GDM1 (cell line): ENCODE results near the gene KLHL22.
"Not testable (repeated sequence)": the region's sequence is repeated elsewhere in the genome, so short reads cannot be mapped to it uniquely, and the experiment has no call there.

Source experiments
- DNase-seq: peaks from one replicate; lab custom pipeline; 2025; lab: John Stamatoyannopoulos, UW

The KLHL22 gene

DNA sequence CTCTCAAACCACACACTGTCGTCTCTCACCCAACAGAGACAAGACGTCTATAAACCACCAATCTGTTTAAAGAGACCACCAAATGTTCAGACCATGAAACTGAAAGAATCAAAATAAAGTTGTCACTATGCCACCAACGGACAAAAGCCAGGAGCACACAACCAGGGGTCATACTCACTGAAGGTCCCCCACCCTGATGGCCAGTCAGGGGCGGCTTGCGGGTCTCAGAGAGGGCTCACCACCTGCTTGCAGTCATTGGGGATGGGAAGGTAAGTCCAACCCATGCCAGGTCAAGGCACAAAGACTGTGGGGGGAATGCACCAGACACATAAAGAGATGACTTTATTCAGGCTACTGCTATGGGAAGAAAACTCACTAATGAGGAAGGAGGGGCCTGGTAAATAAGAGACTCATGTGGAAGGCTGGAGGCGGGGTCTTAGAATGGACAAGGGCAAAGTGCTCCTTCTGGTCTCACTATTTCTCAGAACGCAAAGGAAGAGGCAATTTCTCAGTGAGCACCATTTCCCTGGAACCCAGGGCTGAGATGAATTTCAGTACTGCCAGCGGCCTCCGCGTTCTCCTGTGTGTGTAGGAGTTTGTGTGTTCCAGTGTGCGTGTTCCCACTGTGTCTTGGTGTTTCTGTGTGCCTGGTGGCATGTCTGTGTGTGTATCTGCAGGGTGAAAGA lies 75.3 kb downstream of the KLHL22 start:
- no peak for DNase-seq

GRCh38 chr22:20419664-20419951 lies 76.0 kb downstream of the KLHL22 start:
- no peak for DNase-seq

DNA sequence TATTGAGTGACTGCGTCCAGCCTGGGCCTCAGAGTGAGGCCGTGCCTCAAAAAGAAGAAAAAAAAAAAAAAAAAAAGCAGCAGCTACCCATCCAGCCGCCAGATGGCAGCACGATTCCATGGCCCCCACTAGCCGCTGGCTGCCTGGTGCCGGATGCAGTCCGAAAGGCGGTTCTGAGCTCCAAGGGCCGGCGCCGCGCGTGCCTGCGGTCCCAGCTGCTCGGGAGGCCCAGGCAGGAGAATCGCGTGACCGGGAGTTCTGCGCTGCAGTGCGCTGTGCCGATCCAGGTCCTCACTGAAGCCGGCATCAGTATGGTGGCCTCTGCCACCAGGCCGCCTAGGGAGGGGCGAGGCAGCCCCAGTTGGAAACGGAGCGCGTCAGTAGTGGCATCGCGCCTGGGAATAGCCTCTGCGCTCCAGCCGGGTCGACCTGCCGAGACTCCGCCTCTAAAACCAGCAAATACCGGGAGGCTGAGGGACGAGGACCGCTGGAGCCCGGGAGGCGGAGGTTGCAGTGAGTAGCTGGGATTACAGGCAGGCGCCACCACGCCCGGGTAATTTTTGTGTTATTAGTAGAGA lies 77.3 kb downstream of the KLHL22 start:
- DNase-seq, result peak; percentile 32

GRCh38 chr22:20415699-20416098 lies 79.9 kb downstream of the KLHL22 start:
- DNase-seq, result not testable (repeated sequence)

- DNase-seq, result not testable (repeated sequence)
These were observed 80.4 kb downstream of the KLHL22 start for GRCh38 chr22:20415241-20415640.

DNA sequence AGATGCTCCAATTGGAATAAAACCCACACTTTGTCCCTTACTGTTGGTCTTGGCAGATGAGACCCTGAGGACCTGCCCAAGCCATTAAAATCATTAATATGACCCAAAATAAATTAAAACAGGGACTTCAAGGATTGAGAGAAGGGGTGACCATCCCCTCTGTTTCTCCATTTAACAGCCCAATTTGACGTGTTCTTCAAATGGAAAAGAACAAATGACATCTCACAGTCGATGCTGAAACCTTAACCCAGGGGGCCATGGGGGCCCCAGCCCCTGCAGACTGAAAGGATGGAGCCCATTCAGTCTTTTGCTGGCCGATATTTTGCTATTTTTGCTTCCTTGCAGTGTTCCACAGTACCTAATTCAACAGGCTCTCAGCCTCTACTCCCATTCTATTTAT lies 81.1 kb downstream of the KLHL22 start:
- no peak for DNase-seq

DNA sequence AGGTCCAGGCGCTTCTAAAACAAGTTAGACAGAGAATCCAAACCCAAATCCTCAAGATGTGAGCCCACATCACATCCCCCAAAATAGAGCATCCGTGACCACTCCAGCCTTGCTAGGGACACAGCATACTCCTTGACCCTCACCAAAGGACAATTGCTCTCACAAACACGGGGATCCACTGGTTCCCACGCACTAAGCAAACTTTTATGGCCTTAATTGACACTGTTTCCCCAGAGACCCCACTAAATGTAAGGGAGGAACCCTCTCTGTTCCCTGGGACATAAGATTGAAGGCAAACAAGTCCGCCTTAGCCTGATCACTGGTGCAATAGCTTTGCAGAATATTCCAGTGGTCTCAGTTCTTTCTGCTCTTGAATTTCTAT lies 81.5 kb downstream of the KLHL22 start:
- no peak for DNase-seq

DNA sequence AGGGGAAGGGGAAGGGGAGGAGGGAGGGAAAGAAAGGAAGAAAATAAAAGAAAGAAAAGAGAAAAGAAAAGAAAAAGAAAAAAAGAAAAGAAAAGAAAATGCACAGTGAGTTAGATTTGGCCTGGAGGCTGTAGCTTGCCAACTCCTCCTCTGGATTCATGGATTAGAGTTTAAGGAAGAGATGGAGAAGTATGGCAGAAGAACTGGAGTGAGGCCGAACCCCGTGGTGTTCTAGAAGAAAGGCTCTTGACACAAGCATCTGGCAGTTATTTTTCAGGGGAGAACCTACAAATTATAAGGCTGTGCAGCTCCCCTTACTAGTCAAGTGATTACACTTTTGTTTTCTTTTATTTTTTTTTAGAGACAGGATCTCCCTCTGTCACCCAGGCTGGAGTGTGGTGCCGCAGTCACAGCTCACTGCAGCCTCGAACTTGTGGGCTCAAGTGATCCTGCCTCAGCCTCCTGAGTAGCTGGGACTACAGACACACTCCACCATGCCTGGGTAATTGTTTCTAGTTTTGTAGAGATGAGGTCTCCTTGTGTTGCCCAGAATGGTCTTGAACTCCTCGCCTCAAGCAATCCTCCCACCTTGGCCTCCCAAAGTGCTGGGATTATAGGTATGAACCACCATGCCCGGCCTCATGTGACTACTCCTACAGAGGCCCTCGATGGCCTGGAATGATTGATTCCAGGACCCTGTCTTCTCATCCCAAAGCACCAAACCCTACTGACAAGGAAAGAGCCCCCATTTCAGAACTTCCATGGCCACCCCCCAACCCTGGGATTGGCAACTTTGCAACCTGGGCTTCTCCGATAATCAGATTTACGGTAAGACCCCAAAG lies 82.2 kb downstream of the KLHL22 start:
- no peak for DNase-seq

DNA sequence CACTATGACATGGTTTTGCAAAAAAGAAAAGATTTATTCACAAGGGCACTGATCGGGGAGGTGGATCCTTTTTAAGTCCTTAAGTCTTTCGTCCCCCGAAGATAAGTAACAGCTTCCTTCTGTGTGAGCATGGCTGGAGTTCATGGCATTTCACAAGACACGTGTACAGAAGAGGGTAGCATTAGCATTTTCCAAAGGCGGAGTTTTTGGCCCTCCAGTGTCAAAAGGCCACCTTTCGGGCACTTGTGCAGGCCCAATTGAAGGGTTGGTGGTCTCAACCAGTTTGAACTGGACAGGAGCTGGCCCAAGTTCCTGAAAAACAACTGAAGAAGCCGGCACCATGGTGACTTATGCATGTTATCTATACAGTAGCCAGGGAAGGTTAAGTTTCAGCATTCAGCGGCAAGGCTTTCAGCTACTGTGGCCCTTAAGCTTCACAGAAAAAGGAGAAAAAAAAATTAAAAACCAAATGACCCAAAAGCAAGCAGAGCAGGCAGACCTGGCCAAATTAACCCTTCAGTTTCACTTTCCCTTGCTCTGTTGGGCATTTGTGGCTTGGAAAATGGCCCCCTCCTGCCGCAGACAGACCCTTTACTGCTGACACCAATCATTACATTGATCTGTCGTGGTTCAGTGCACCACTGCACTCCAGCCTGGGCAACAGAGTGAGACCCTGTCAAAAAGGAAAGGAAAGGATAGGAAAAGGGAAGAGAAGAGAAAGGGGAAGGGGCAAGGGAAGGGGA lies 83.0 kb downstream of the KLHL22 start:
- DNase-seq, result no peak

DNA sequence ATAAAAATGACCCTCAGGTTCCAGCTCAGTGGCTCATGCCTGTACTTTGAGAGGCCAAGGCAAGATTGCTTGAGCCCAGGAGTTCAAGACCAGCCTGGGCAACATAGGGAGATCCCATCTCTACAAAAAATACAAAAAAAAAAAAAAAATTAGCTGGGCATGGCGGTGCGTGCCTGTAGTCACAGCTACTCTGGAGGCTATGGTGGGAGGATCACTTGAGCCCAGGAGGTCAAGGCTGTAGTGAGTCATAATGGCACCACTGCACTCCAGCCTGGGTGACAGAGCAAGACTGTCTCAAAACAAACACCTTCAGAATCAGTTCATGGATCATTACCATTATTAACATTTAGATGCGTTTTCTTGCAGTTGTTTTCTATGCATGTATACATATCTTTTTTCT lies 86.2 kb downstream of the KLHL22 start:
- not testable (repeated sequence) for DNase-seq

- DNase-seq, result no peak
These were observed 86.7 kb downstream of the KLHL22 start for GRCh38 chr22:20408891-20409290.

- DNase-seq, result no peak
These were observed 87.8 kb downstream of the KLHL22 start for GRCh38 chr22:20407829-20408228.

- DNase-seq, result no peak
These were observed 88.7 kb downstream of the KLHL22 start for GRCh38 chr22:20406686-20407408.

- DNase-seq, result no peak
These were observed 89.5 kb downstream of the KLHL22 start for GRCh38 chr22:20405931-20406685.

- no peak for DNase-seq
These were observed 90.2 kb downstream of the KLHL22 start for GRCh38 chr22:20405291-20405930.

DNA sequence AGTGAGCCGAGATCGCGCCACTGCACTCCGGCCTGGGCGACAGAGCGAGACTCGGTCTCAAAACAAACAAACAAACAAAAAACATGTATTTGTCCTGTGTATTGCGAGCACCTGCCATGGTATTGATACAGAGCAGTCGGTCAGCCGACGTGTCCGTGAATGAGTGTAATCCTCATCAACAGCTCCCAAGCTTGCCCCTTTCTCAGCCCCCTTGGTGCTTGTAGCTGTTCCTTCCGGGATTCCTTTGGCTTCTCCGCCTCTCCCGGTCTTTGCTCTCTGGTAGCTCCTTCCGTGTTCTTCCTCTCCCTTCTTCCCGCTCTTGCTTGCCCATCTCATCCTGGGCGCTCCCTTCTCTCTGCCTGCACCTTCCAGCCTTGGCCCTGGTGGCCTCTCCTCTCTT lies 90.7 kb downstream of the KLHL22 start:
- no peak for DNase-seq

GRCh38 chr22:20403779-20404140 lies 91.8 kb downstream of the KLHL22 start:
- DNase-seq, result no peak

DNA sequence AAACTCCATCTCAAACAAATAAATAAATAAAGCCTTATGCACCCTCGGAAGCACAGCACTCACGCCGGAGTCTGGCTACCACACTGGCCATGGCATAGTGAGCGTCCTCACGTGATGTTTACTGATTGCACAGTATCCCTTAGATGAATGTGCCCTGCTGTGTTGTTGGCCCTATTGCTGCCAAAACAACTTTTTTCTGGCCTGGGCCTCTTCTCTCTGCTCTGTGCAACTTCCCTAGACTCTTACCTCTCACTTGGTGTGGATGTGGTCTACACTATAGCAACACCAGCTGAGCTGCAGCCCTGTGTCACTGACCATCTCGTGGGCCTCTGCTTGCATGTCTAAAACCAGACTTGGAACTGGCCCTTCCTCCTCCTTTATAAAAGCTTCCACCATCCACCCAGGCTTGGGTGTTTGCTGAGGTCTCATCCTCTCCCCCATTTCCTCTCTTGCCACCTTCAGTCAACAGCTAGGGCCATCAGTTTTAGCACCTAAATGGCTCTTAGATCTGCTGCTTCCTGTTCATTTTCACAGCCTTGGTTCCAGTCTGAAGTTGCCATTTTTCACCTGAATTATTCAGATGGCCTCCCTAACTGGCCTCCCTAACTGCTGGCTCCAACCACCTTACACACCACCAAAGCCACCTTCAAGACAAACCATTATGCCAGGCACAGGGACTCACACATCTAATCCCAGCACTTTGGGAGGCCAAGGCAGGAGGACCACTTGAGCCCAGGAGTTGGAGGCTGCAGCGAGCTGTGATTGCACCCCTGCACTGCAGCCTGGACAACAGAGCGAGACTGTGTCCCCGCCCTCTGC lies 92.4 kb downstream of the KLHL22 start:
- no peak for DNase-seq

DNA sequence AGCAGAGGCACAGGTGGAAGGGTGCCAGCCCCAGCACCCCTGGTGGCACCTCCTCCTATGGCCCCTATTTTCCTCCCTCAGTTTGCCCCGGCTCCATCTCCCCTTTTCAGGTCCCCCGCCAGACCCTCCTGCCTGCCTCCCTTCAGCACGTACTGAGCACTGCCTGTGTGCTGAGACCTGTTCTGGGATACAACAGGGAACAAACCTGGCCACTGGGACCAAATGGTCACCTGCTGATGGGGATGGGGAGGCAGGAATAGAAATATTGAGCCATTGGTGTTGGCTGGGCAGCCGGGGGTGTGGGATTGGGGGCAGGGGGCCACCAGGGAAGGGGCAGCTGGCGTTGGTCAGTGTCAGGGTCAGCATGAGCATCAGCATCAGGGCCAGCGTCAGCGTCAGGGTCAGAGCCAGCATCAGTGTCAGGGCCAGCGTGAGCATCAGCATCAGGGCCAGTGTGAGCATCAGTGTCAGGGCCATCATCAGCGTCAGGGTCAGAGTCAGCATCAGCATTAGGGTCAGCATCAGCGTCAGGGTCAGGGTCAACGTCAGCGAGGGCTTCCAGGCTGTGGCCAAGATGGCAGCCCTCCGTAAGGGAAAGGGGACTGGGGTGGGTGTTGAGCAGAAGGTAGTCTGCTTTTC lies 94.1 kb downstream of the KLHL22 start:
- no peak for DNase-seq
